ENCODE measurements around the gene CDH23. TPM values are rescaled to one million over a fixed set of nuclear protein-coding genes. Genes with fewer than 3 reads are reported as not detected.

The CDH23 gene
- total RNA-seq, 1 donor from 2014 or later, result 10.3 TPM

GRCh38 chr10:71783917-71784678 is 387.4 kb downstream of the CDH23 start:
- no peak for TF ChIP-seq POLR2AphosphoS5 (IDR thresholded peaks at IDR 0.05; ENCODE audit: insufficient read depth in 1 of 2, low read depth in 1 of 2)
- no peak for TF ChIP-seq CTCF (IDR thresholded peaks at IDR 0.05)
- Histone ChIP-seq H3K9me3 (no peaks in the 10 kb centered on the region), H3K4me1 (no peaks in the 10 kb centered on the region), H3K4me3 (no peak overlapping the region), H3K27me3 (no peaks in the 10 kb centered on the region), H3K27ac (no peak overlapping the region), H3K36me3 (no peaks in the 10 kb centered on the region)
- DNase-seq (ENCODE audit: extremely low spot score in 2 of 2), result no peak
- intact Hi-C loops (cut with DNase I), result no loop called here

- DNase-seq (ENCODE audit: extremely low spot score in 2 of 2), result no peak
- Histone ChIP-seq H3K4me1 (no peaks in the 10 kb centered on the region), H3K9me3 (no peaks in the 10 kb centered on the region), H3K27ac (no peak overlapping the region), H3K4me3 (no peak overlapping the region), H3K36me3 (no peaks in the 10 kb centered on the region), H3K27me3 (no peaks in the 10 kb centered on the region)
- TF ChIP-seq POLR2A (IDR thresholded peaks at IDR 0.05) (no peak), CTCF (IDR thresholded peaks at IDR 0.05) (no peak), POLR2AphosphoS5 (IDR thresholded peaks at IDR 0.05; ENCODE audit: insufficient read depth in 1 of 2, low read depth in 1 of 2) (no peak)
- intact Hi-C loops (cut with DNase I), result no loop called here
Observed at GRCh38 chr10:71784679-71785272, 388.1 kb downstream of the CDH23 start.

- Histone ChIP-seq H3K4me1 (no peaks in the 10 kb centered on the region), H3K9me3 (no peaks in the 10 kb centered on the region), H3K4me3 (no peak overlapping the region), H3K36me3 (no peaks in the 10 kb centered on the region), H3K27me3 (no peaks in the 10 kb centered on the region), H3K27ac (no peak overlapping the region)
- DNase-seq (ENCODE audit: extremely low spot score in 2 of 2), result no peak
- intact Hi-C loops (cut with DNase I), result no loop called here
- TF ChIP-seq CTCF (IDR thresholded peaks at IDR 0.05) (no peak), POLR2AphosphoS5 (IDR thresholded peaks at IDR 0.05; ENCODE audit: insufficient read depth in 1 of 2, low read depth in 1 of 2) (no peak), POLR2A (IDR thresholded peaks at IDR 0.05) (no peak)
Observed at GRCh38 chr10:71788954-71789353, 392.2 kb downstream of the CDH23 start.

GRCh38 chr10:71789871-71790270 is 393.2 kb downstream of the CDH23 start:
- no peak for DNase-seq (ENCODE audit: extremely low spot score in 2 of 2)
- Histone ChIP-seq H3K4me3 (no peak overlapping the region), H3K4me1 (no peaks in the 10 kb centered on the region), H3K9me3 (no peaks in the 10 kb centered on the region), H3K27ac (no peak overlapping the region), H3K36me3 (no peaks in the 10 kb centered on the region), H3K27me3 (no peaks in the 10 kb centered on the region)
- intact Hi-C loops (cut with DNase I), result no loop called here
- TF ChIP-seq CTCF (IDR thresholded peaks at IDR 0.05) (no peak), POLR2AphosphoS5 (IDR thresholded peaks at IDR 0.05; ENCODE audit: insufficient read depth in 1 of 2, low read depth in 1 of 2) (no peak), POLR2A (IDR thresholded peaks at IDR 0.05) (no peak)

All from vagina (tissue), 2 donors.